Stomach (tissue), 9 donors: ENCODE data around the gene BRCA2. TPM values are rescaled to one million over a fixed set of nuclear protein-coding genes. Genes with fewer than 3 reads are reported as not detected.

ENCODE experiments used
- DNase-seq, 2 donors: peaks; one replicate each; pipeline versions ENCODE4 v3.0.0 to v3.0.0-alpha.2; 2013 to 2019
- H3K27ac ChIP-seq, 5 donors: fragments of 200-600 bp in 4 of 5; sonication (generic) in 4 of 5; one replicate each; pipeline ENCODE4 v1.5.1; 2013 to 2019; ENCODE audit warnings: mild to moderate bottlenecking in 1 of 5, moderate library complexity in 1 of 5
- H3K27me3 ChIP-seq, 3 donors: fragments of 200-600 bp; sonication (generic); one replicate each; pipeline ENCODE4 v1.5.1; 2017 to 2019; ENCODE audit warnings: mixed run types in 1 of 3
- H3K36me3 ChIP-seq, 4 donors: fragments of 200-600 bp; sonication (generic); 1 replicate in 3 of 4; 2 replicates in 1 of 4; pipeline ENCODE4 v1.5.1; 2016 to 2019
- H3K4me1 ChIP-seq, 4 donors: fragments of 200-600 bp; sonication (generic); one replicate each; pipeline ENCODE4 v1.5.1; 2016 to 2019
- H3K4me3 ChIP-seq, 4 donors: fragments of 200-600 bp; sonication (generic) in 3 of 4; one replicate each; pipeline ENCODE4 v1.5.1; 2016 to 2019; ENCODE audit warnings: mild to moderate bottlenecking in 1 of 4
- H3K9me3 ChIP-seq, 4 donors: fragments of 200-600 bp; sonication (generic); one replicate each; pipeline ENCODE4 v1.5.1; 2016 to 2019
- CTCF ChIP-seq, 7 experiments: fragments of 450-650 bp in 4 of 7; fragments of 200-600 bp in 3 of 7; sonication (generic) in 3 of 7; IDR thresholded peaks; one replicate each; pipeline ENCODE4 v1.5.1; 2016 to 2019; ENCODE audit warnings: antibody characterized with exemption in 7 of 7, control low read depth in 2 of 7, mild to moderate bottlenecking in 1 of 7
- EP300 ChIP-seq: sonication (generic); formaldehyde crosslinking; IDR thresholded peaks from one replicate; pipeline ENCODE4 v1.6.1; 2017; ENCODE audit warnings: antibody characterized with exemption
- POLR2A ChIP-seq, 4 donors: fragments of 450-650 bp; IDR thresholded peaks; one replicate each; pipeline ENCODE4 v1.6.1; 2016; ENCODE audit warnings: antibody characterized with exemption in 4 of 4, control low read depth in 2 of 4, mild to moderate bottlenecking in 1 of 4, moderate library complexity in 1 of 4
- POLR2AphosphoS5 ChIP-seq, 3 donors: sonication (generic); formaldehyde crosslinking; IDR thresholded peaks; one replicate each; pipeline ENCODE4 v1.6.1; 2016; ENCODE audit warnings: antibody characterized with exemption in 3 of 3
- WGBS, 5 donors: extraction: QIAGEN DNeasy Blood & Tissue Kit in 3 of 5; methylation state at CpG; one replicate each; pipeline versions ENCODE4 v1.1.5 to v1.1.7; 2013 to 2018; 5-methylcytosine and 5-hydroxymethylcytosine counted together
- intact Hi-C: fragments of 100-400 bp; cut with DNase I; formaldehyde crosslinking; loops from one replicate; pipeline ENCODE4 v1.15.1; 2023; ENCODE audit warnings: low total_unique reads
- polyA plus RNA-seq, 3 donors: library from polyadenylated mRNA; stranded (reverse); fragments of 200-250 nt; gene quantifications; one replicate each; pipeline ENCODE4 v1.2.3, GENCODE V29; 2013
- total RNA-seq, 5 donors: library from RNA; depleted of rRNA; stranded (reverse); fragments of >200 nt; gene quantifications; one replicate each; pipeline versions ENCODE4 v1.1.0 to v1.2.3, GENCODE V29; 2014 to 2016
- donor health status: healthy with polysubstance abuse.
- donor health status: Bipolar disorder and iron deficiency.
- donor health status: healthy.

Gene BRCA2
- total and polyA plus RNA-seq, 8 donors = 0.53 to 16.2 (median 1.2) TPM

DNA sequence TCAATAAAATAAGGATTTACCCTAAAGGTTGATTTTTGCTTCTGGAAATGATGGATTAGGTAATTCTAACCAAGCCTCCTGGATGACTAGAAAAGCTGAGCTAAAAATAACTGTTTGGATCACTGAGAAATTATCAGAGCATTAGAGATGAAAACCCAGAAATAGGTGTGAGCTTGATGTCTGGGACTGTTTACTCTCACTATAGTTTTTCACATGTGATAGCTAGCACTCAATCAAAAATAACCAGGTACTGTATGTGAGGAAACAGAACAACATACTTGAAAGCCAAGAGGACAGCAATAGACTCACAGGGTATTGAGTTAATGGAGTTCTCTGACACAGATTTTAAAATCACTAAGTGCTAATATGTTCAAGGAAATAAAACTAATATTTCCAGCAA is 9.7 kb upstream of the BRCA2 start:
- intact Hi-C loops = loop anchor here (10.0 kb wide), 1 partner anchor 391 kb away; no protein-coding TSS in a partner anchor
- H3K27me3 ChIP-seq = no peaks in the 10 kb centered on the region
- DNase-seq = no peak

GRCh38 chr13:32309312-32310133 is 5.8 kb upstream of the BRCA2 start:
- no peaks in the 10 kb centered on the region for H3K36me3 ChIP-seq
- H3K4me3 ChIP-seq = peak overlapping the region; percentile 9 to 29 (median 23)
- no peak for TF ChIP-seq CTCF (IDR thresholded peaks at IDR 0.05)
- TF ChIP-seq POLR2AphosphoS5 (IDR thresholded peaks at IDR 0.05) = no peak
- no peak for TF ChIP-seq POLR2A (IDR thresholded peaks at IDR 0.05)
- no peak for TF ChIP-seq EP300
- DNase-seq = peak in 1 of 2 donors; percentile 27
- intact Hi-C loops = loop anchor here (10.0 kb wide), 1 partner anchor 395 kb away; no protein-coding TSS in a partner anchor
- H3K27ac ChIP-seq = peak overlapping the region in 4 of 5 donors; percentile 14 to 57 (median 41)
- no peaks in the 10 kb centered on the region for H3K9me3 ChIP-seq
- WGBS, 5 donors = 24 to 42% (median 37%) methylated on average over 10 of the region's 10 CpGs
- no peaks in the 10 kb centered on the region for H3K27me3 ChIP-seq
- H3K4me1 ChIP-seq = peaks cover 5 to 9% (median 8%) of the 10 kb centered on the region in 4 donors

More for the DNA sequence above, 9.7 kb upstream of the BRCA2 start:
- Histone ChIP-seq H3K4me3 (no peak overlapping the region), H3K27ac (no peak overlapping the region), H3K9me3 (no peaks in the 10 kb centered on the region), H3K4me1 (peaks cover 5 to 9% (median 8%) of the 10 kb centered on the region in 4 donors), H3K36me3 (no peaks in the 10 kb centered on the region)
- TF ChIP-seq CTCF (IDR thresholded peaks at IDR 0.05) (no peak), POLR2AphosphoS5 (IDR thresholded peaks at IDR 0.05) (no peak), EP300 (no peak), POLR2A (IDR thresholded peaks at IDR 0.05) (no peak)

DNA sequence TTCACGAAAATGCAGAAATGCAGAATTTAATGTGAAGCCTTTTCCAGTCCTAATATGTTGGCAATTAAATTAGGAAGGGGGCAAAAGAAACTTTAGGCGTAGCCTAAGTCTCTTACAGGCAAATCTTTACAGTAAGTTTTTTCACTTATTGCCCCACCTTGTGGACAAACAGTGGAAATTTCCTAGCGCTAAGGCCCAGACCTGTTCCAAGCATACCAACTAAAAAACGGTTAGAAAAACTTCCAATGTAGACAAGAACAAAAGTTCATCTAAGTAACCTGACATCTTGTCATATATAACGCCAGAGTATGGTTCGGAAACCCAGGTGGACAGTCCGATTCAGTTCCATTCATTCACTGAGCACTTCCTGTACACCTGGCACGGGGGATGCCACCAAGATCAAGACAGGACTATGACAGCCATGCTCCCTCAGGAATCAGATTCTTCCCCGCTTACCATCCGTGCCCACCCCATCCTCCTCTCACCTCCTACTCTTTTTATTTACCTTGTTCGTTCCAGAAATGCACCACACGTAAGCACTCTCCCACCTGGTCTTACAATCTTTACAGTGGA is 5.1 kb upstream of the BRCA2 start:
- H3K27ac ChIP-seq = peak overlapping the region in 4 of 5 donors; percentile 14 to 57 (median 41)
- intact Hi-C loops = no loop called here
- peak overlapping the region; percentile 9 to 29 (median 23) for H3K4me3 ChIP-seq
- H3K4me1 ChIP-seq = peaks cover 5 to 9% (median 8%) of the 10 kb centered on the region in 4 donors
- H3K27me3 ChIP-seq = no peaks in the 10 kb centered on the region
- TF ChIP-seq EP300 = no peak
- TF ChIP-seq POLR2AphosphoS5 (IDR thresholded peaks at IDR 0.05) = no peak
- no peak for TF ChIP-seq POLR2A (IDR thresholded peaks at IDR 0.05)
- TF ChIP-seq CTCF (IDR thresholded peaks at IDR 0.05) = peak in 5 of 7 experiments; percentile 66 to 78 (median 75)
- H3K36me3 ChIP-seq = no peaks in the 10 kb centered on the region
- peak in 1 of 2 donors; percentile 78 for DNase-seq
- no peaks in the 10 kb centered on the region for H3K9me3 ChIP-seq
- WGBS, 5 donors = 37 to 48% (median 43%) methylated on average over 12 of the region's 12 CpGs

DNA sequence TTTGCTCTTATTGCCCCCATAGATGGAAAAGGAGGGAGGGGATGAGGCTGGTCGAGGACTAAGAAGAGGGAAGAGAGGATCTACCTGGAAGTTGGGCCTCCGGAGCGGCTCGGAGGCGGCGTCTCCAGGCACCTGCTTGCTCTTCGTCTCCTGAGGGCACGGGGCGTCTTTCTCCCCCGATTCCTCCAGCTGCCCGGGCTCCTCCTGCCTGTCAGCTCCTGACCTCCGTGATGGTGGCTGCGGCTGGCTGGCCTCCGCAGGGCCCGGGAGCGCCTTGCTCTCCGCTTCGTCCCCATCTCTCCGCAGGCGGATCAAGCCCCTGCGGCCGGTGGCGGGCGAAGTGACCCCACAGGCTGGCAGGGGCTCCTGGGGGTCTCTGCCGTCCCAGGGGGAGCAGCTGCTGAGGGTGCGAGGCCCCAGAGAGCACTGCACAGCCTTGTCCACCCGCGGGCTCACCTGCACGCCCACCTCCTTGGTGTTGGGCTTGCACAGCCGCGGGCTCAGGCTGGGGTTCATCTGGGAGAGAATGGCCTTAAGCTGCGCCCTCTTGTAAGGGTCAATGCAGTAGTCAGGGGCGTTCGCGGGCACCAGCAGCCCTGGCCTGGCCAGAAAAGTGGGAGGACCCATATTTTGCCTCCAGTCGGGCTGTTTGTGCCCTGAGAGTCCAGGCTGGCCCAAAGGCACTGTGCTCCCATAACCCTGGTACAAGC is 4.0 kb upstream of the BRCA2 start:
- Histone ChIP-seq H3K4me3 (no peak overlapping the region), H3K27me3 (no peaks in the 10 kb centered on the region), H3K4me1 (peaks cover 5 to 16% (median 15%) of the 10 kb centered on the region in 4 donors), H3K36me3 (no peaks in the 10 kb centered on the region), H3K27ac (no peak overlapping the region), H3K9me3 (no peaks in the 10 kb centered on the region)
- peak in 1 of 2 donors; percentile 7 for DNase-seq
- 90 to 95% (median 92%) methylated on average over 29 to 36 of the region's 36 CpGs for WGBS, 5 donors
- TF ChIP-seq CTCF (IDR thresholded peaks at IDR 0.05) = no peak
- TF ChIP-seq POLR2A (IDR thresholded peaks at IDR 0.05) = no peak
- no peak for TF ChIP-seq EP300
- intact Hi-C loops = no loop called here
